WERI-Rb-1 (cell line): ENCODE measurements around the gene FBXO21.

Experiments used
- DNase-seq: peaks from one replicate; pipeline ENCODE4 v3.0.0-alpha.2; 2020
- H3K27ac ChIP-seq: fragments of 250-450 bp; sonication (Bioruptor Pico); 2 replicates; pipeline ENCODE4 v1.5.1; 2020; ENCODE audit warnings: mild to moderate bottlenecking, moderate library complexity
- H3K27me3 ChIP-seq: fragments of 250-450 bp; sonication (Bioruptor Pico); 2 replicates; pipeline ENCODE4 v1.5.1; 2021; ENCODE audit warnings: mild to moderate bottlenecking, low read depth, moderate library complexity; ENCODE audit not compliant: insufficient read depth, severe bottlenecking
- H3K36me3 ChIP-seq: fragments of 250-450 bp; sonication (Bioruptor Pico); 2 replicates; pipeline ENCODE4 v1.5.1; 2020; ENCODE audit warnings: mild to moderate bottlenecking, moderate library complexity
- H3K4me3 ChIP-seq: 2 replicates; pipeline ENCODE4 v1.5.1; 2011; ENCODE audit warnings: low read depth, mild to moderate bottlenecking, control low read depth, low read length
- H3K9me3 ChIP-seq: fragments of 250-450 bp; sonication (Bioruptor Pico); 2 replicates; pipeline ENCODE4 v1.5.1; 2021; ENCODE audit warnings: mild to moderate bottlenecking, moderate library complexity; ENCODE audit not compliant: severe bottlenecking
- CTCF ChIP-seq: IDR thresholded peaks from 2 replicates; pipeline ENCODE4 v1.5.1; 2011; ENCODE audit warnings: low read depth, mild to moderate bottlenecking, control low read depth, inconsistent platforms, low read length

The FBXO21 gene

GRCh38 chr12:117149431-117149830 lies 40.8 kb downstream of the FBXO21 start:
- H3K27me3 ChIP-seq: no peaks in the 10 kb centered on the region
- no peak for TF ChIP-seq CTCF
- peaks cover 40% of the 10 kb centered on the region for H3K36me3 ChIP-seq
- H3K4me3 ChIP-seq: no peak overlapping the region
- no peak for DNase-seq
- H3K9me3 ChIP-seq: no peaks in the 10 kb centered on the region
- H3K27ac ChIP-seq: no peak overlapping the region

GRCh38 chr12:117148642-117149041 lies 41.6 kb downstream of the FBXO21 start:
- no peak for TF ChIP-seq CTCF
- no peaks in the 10 kb centered on the region for H3K9me3 ChIP-seq
- no peak for DNase-seq
- H3K27me3 ChIP-seq: no peaks in the 10 kb centered on the region
- H3K27ac ChIP-seq: no peak overlapping the region
- peaks cover 32% of the 10 kb centered on the region for H3K36me3 ChIP-seq
- H3K4me3 ChIP-seq: no peak overlapping the region

GRCh38 chr12:117147639-117148038 lies 42.6 kb downstream of the FBXO21 start:
- Histone ChIP-seq H3K36me3 (peaks cover 25% of the 10 kb centered on the region), H3K27ac (no peak overlapping the region), H3K4me3 (no peak overlapping the region), H3K27me3 (no peaks in the 10 kb centered on the region), H3K9me3 (no peaks in the 10 kb centered on the region)
- DNase-seq: no peak
- TF ChIP-seq CTCF: no peak

- no peak for DNase-seq
- H3K36me3 ChIP-seq: peaks cover 18% of the 10 kb centered on the region
- TF ChIP-seq CTCF: no peak
These were observed 44.6 kb downstream of the FBXO21 start for GRCh38 chr12:117145597-117146154.

GRCh38 chr12:117144599-117144998 lies 45.7 kb downstream of the FBXO21 start:
- no peak for TF ChIP-seq CTCF
- Histone ChIP-seq H3K27me3 (no peaks in the 10 kb centered on the region), H3K9me3 (no peaks in the 10 kb centered on the region), H3K27ac (no peak overlapping the region), H3K36me3 (peaks cover 9% of the 10 kb centered on the region), H3K4me3 (no peak overlapping the region)
- DNase-seq: no peak

More at GRCh38 chr12:117145597-117146154, 44.6 kb downstream of the FBXO21 start:
- H3K9me3 ChIP-seq: no peaks in the 10 kb centered on the region
- H3K27ac ChIP-seq: no peak overlapping the region
- H3K4me3 ChIP-seq: no peak overlapping the region
- no peaks in the 10 kb centered on the region for H3K27me3 ChIP-seq

- no peaks in the 10 kb centered on the region for H3K27me3 ChIP-seq
- H3K9me3 ChIP-seq: no peaks in the 10 kb centered on the region
- no peak for TF ChIP-seq CTCF
- no peak for DNase-seq
- peaks cover 6% of the 10 kb centered on the region for H3K36me3 ChIP-seq
- H3K27ac ChIP-seq: no peak overlapping the region
- H3K4me3 ChIP-seq: no peak overlapping the region
These were observed 47.2 kb downstream of the FBXO21 start for GRCh38 chr12:117143008-117143532.
